Endometrium (tissue), 2 donors: ENCODE data around the gene BSDC1.

ENCODE experiments used
- FAIRE-seq: peaks from 2 replicates; lab custom pipeline; 2012; peaks lifted over from hg19 to GRCh38; lab: Jason Lieb, UNC
- donor health status: control.
- donor health status: control.

BSDC1 gene

GRCh38 chr1:32335790-32336590 lies 58.3 kb downstream of the BSDC1 start, which contains the start of gene MARCKSL1:
TSS of gene MARCKSL1 (minus strand) at chr1:32336233. CDS start at chr1:32336033, 200 bp downstream.
- no peak for FAIRE-seq

- no peak for FAIRE-seq
These were observed 58.8 kb downstream of the BSDC1 start for GRCh38 chr1:32335535-32335789.

- FAIRE-seq: no peak
These were observed 59.2 kb downstream of the BSDC1 start for GRCh38 chr1:32334864-32335534.

GRCh38 chr1:32334274-32334861 lies 59.9 kb downstream of the BSDC1 start:
- no peak for FAIRE-seq

- FAIRE-seq: no peak
These were observed 60.8 kb downstream of the BSDC1 start for GRCh38 chr1:32333251-32333963.

GRCh38 chr1:32332290-32333079 lies 61.8 kb downstream of the BSDC1 start:
- no peak for FAIRE-seq

GRCh38 chr1:32331549-32331948 lies 62.7 kb downstream of the BSDC1 start:
- no peak for FAIRE-seq

GRCh38 chr1:32330558-32331151 lies 63.6 kb downstream of the BSDC1 start:
- no peak for FAIRE-seq

GRCh38 chr1:32329931-32330466 lies 64.2 kb downstream of the BSDC1 start:
- no peak for FAIRE-seq

- FAIRE-seq: no peak
These were observed 67.0 kb downstream of the BSDC1 start for GRCh38 chr1:32327204-32327603.

GRCh38 chr1:32321712-32322291 lies 72.4 kb downstream of the BSDC1 start:
- no peak for FAIRE-seq

GRCh38 chr1:32318127-32318869 lies 75.9 kb downstream of the BSDC1 start:
- FAIRE-seq: no peak

- FAIRE-seq: no peak
These were observed 77.4 kb downstream of the BSDC1 start for GRCh38 chr1:32316903-32317277.
